H1 (cell line): Measurements from ENCODE around the gene RGS8. TPM values are rescaled to one million over a fixed set of nuclear protein-coding genes. Genes with fewer than 3 reads are reported as not detected.

Source experiments
- CEBPB ChIP-seq: IDR thresholded peaks from 2 replicates; pipeline ENCODE4 v1.6.1; 2012; ENCODE audit warnings: low read depth, low read length
- NANOG ChIP-seq: IDR thresholded peaks from 2 replicates; pipeline ENCODE4 v1.6.1; 2011; ENCODE audit warnings: low read length, low read depth, mild to moderate bottlenecking, inconsistent platforms; ENCODE audit not compliant: insufficient read depth, poor library complexity, severe bottlenecking
- polyA plus RNA-seq, 7 experiments: library from polyadenylated mRNA; depleted of rRNA in 3 of 7; stranded (reverse) in 5 of 7; unstranded in 2 of 7; fragments of >200 nt in 5 of 7; fragments of 200-250 nt in 2 of 7; gene quantifications; 1 replicate in 5 of 7; 2 replicates in 1 of 7; 4 replicates in 1 of 7; pipeline versions ENCODE4 v1.2.1 to v1.2.3, GENCODE V29; 2011 to 2013; ENCODE audit warnings: missing spikeins in 2 of 7, mixed read lengths in 2 of 7
- total RNA-seq: library from RNA; stranded (reverse); fragmentation: NEBNext Ultra II Directional; extraction: Animal tissue kit (Norgen Biotek cat#: 25700); gene quantifications from 2 replicates; pipeline ENCODE4 v1.2.1, GENCODE V29; 2021

Gene RGS8
- total and polyA plus RNA-seq, 2 of the 8 experiments (the other 6 are each of a cell fraction or from before 2014, with no cell fraction given) = 0.13 to 0.23 TPM

DNA sequence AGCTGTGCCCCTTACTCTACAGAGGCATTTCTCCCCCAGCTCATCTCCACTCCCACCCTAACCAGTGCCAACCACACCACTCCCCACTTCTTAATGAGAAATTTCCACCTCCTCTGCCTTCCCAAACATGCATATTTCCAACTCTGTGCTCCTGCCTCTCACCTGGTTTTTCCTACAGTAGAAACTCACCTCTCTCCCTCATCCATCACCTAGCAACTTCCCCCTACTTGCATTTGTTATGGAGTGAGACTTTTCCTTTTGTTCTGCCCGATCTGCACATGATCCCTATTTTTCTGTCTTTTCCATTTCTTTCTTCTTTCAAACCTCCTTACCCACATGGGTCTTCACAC is 11.9 kb downstream of the RGS8 start (continued):
- TF ChIP-seq NANOG (no peak), CEBPB (no peak)
